SU-DHL-6 (cell line): ENCODE results near the gene FAM227A.

Experiments
- EZH2phosphoT487 ChIP-seq: fragments of 200-600 bp; sonication (generic), shearing (Covaris generic); conservative IDR thresholded peaks from 2 replicates; pipeline ENCODE4 v1.6.1; 2018; ENCODE audit warnings: mild to moderate bottlenecking, antibody characterized with exemption, low read length, moderate library complexity, mixed read lengths
- TF ChIP-seq, protein P1 (sequence below): fragments of 200-600 bp; sonication (generic); IDR thresholded peaks from one replicate; pipeline ENCODE4 v1.5.1; 2017; ENCODE audit warnings: antibody characterized with exemption, mild to moderate bottlenecking, low read length, moderate library complexity; ENCODE audit not compliant: insufficient read depth, poor library complexity, severe bottlenecking

DNA sequence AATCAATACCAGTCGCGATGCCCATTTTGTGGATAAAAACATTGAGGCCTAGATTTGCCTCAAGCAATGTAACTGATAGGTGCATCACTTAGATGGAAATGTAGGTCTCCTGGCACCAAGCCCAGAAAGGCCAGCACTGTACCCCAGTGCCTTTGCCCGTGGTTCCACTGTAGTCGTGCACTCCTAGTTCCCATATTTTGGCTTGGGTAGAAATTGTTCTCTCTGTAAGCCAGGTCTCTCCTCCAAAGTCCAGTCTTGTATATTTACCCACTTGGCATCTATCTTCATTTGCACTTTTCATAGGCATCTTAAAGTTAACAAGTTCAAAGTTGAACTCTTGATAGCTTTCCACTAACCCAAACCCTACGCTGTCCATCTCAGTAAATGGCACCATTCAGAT is 44.6 kb downstream of the FAM227A start:
- TF ChIP-seq, protein P1, sequence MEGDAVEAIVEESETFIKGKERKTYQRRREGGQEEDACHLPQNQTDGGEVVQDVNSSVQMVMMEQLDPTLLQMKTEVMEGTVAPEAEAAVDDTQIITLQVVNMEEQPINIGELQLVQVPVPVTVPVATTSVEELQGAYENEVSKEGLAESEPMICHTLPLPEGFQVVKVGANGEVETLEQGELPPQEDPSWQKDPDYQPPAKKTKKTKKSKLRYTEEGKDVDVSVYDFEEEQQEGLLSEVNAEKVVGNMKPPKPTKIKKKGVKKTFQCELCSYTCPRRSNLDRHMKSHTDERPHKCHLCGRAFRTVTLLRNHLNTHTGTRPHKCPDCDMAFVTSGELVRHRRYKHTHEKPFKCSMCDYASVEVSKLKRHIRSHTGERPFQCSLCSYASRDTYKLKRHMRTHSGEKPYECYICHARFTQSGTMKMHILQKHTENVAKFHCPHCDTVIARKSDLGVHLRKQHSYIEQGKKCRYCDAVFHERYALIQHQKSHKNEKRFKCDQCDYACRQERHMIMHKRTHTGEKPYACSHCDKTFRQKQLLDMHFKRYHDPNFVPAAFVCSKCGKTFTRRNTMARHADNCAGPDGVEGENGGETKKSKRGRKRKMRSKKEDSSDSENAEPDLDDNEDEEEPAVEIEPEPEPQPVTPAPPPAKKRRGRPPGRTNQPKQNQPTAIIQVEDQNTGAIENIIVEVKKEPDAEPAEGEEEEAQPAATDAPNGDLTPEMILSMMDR = no peak
- no peak for TF ChIP-seq EZH2phosphoT487
